A673 (cell line): Measurements from ENCODE around the gene FAM13C.

ENCODE experiments used
- EZH2 ChIP-seq: fragments of 200-600 bp; sonication (generic); IDR thresholded peaks from 2 replicates; pipeline ENCODE4 v1.6.1; 2017; ENCODE audit warnings: borderline replicate concordance, low read depth, mild to moderate bottlenecking, mixed read lengths, antibody characterized with exemption, low read length; ENCODE audit not compliant: poor library complexity, severe bottlenecking
- TF ChIP-seq, protein P1 (sequence below): fragments of 300-800, 200-600 bp; sonication (generic); conservative IDR thresholded peaks from 2 replicates; pipeline ENCODE4 v1.5.1; 2017; ENCODE audit warnings: low read depth, mild to moderate bottlenecking, antibody characterized with exemption, low read length, moderate library complexity, mixed read lengths

- TF ChIP-seq, protein P1, sequence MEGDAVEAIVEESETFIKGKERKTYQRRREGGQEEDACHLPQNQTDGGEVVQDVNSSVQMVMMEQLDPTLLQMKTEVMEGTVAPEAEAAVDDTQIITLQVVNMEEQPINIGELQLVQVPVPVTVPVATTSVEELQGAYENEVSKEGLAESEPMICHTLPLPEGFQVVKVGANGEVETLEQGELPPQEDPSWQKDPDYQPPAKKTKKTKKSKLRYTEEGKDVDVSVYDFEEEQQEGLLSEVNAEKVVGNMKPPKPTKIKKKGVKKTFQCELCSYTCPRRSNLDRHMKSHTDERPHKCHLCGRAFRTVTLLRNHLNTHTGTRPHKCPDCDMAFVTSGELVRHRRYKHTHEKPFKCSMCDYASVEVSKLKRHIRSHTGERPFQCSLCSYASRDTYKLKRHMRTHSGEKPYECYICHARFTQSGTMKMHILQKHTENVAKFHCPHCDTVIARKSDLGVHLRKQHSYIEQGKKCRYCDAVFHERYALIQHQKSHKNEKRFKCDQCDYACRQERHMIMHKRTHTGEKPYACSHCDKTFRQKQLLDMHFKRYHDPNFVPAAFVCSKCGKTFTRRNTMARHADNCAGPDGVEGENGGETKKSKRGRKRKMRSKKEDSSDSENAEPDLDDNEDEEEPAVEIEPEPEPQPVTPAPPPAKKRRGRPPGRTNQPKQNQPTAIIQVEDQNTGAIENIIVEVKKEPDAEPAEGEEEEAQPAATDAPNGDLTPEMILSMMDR: no peak
- TF ChIP-seq EZH2: no peak
These were observed 37.8 kb downstream of the FAM13C start for GRCh38 chr10:59324597-59324996.
